Naive thymus-derived CD4-positive, alpha-beta T cell (primary cell): ENCODE measurements around the gene IKZF5. TPM values are rescaled to one million over a fixed set of nuclear protein-coding genes. Genes with fewer than 3 reads are reported as not detected.

Source experiments
- ATAC-seq: fragments of 150-1000 bp; cut with Tn5 transposase; 2 replicates; pipeline ENCODE4 v1.10.0; 2021; ENCODE audit warnings: mild to moderate bottlenecking, moderate library complexity
- CTCF ChIA-PET: fragments of 350-600 bp; sonication (Branson Sonifier 250); formaldehyde crosslinking; loops from one replicate; lab custom pipeline; 2021; ENCODE audit warnings: antibody characterized with exemption; lab: Charles Lee
- POLR2A ChIA-PET: fragments of 350-600 bp; sonication (Branson Sonifier 250); formaldehyde crosslinking; loops from one replicate; lab custom pipeline; 2021; ENCODE audit warnings: antibody characterized with exemption, inconsistent platforms; lab: Charles Lee
- DNase-seq, 9 donors: peaks; one replicate each; pipeline versions ENCODE4 v3.0.0 to v3.0.0-alpha.2; 2020 to 2022; ENCODE audit warnings: mixed read lengths in 1 of 9
- H3K27ac ChIP-seq: one replicate; pipeline ENCODE4 v1.7.0; 2013; ENCODE audit warnings: mild to moderate bottlenecking, low read depth, low read length, moderate library complexity
- H3K27me3 ChIP-seq, 2 donors: one replicate each; pipeline ENCODE4 v1.7.0; 2013; ENCODE audit warnings: low read length in 2 of 2, mild to moderate bottlenecking in 2 of 2, moderate library complexity in 2 of 2; ENCODE audit not compliant: control insufficient read depth in 2 of 2, insufficient read depth in 2 of 2
- H3K36me3 ChIP-seq, 3 experiments: 1 replicate in 2 of 3; 2 replicates in 1 of 3; pipeline ENCODE4 v1.7.0; 2013; ENCODE audit warnings: low read length in 3 of 3, mild to moderate bottlenecking in 3 of 3, moderate library complexity in 1 of 3; ENCODE audit not compliant: insufficient read depth in 3 of 3, control insufficient read depth in 2 of 3
- H3K4me1 ChIP-seq, 2 donors: one replicate each; pipeline ENCODE4 v1.7.0; 2013; ENCODE audit warnings: low read length in 2 of 2, mild to moderate bottlenecking in 2 of 2, moderate library complexity in 1 of 2; ENCODE audit not compliant: control insufficient read depth in 2 of 2, insufficient read depth in 2 of 2
- H3K4me3 ChIP-seq: 2 replicates; pipeline ENCODE4 v1.7.0; 2013; ENCODE audit warnings: mild to moderate bottlenecking, low read length
- H3K9me3 ChIP-seq, 3 experiments: 1 replicate in 2 of 3; 2 replicates in 1 of 3; pipeline ENCODE4 v1.7.0; 2013; ENCODE audit warnings: low read length in 3 of 3; ENCODE audit not compliant: control insufficient read depth in 2 of 3
- H3K27ac Mint-ChIP-seq, 9 donors: one replicate each; pipeline ENCODE4 v1.8.0; 2020 to 2022; ENCODE audit warnings: mixed read lengths in 9 of 9, mild to moderate bottlenecking in 8 of 9, moderate library complexity in 5 of 9, inconsistent platforms in 2 of 9
- H3K27me3 Mint-ChIP-seq, 5 donors: one replicate each; pipeline ENCODE4 v1.8.0; 2021 to 2022; ENCODE audit warnings: mixed read lengths in 5 of 5, mild to moderate bottlenecking in 1 of 5
- H3K36me3 Mint-ChIP-seq, 5 donors: one replicate each; pipeline ENCODE4 v1.8.0; 2020 to 2022; ENCODE audit warnings: mixed read lengths in 5 of 5, mild to moderate bottlenecking in 3 of 5, inconsistent platforms in 1 of 5
- H3K4me1 Mint-ChIP-seq, 7 donors: one replicate each; pipeline ENCODE4 v1.8.0; 2020 to 2022; ENCODE audit warnings: mixed read lengths in 7 of 7, mild to moderate bottlenecking in 3 of 7, inconsistent platforms in 1 of 7
- H3K4me3 Mint-ChIP-seq, 10 donors: one replicate each; pipeline ENCODE4 v1.8.0; 2020 to 2022; ENCODE audit warnings: mild to moderate bottlenecking in 10 of 10, mixed read lengths in 10 of 10, moderate library complexity in 6 of 10, inconsistent platforms in 2 of 10
- H3K9me3 Mint-ChIP-seq, 11 donors: one replicate each; pipeline ENCODE4 v1.8.0; 2020 to 2022; ENCODE audit warnings: mixed read lengths in 11 of 11, mild to moderate bottlenecking in 4 of 11, inconsistent platforms in 1 of 11, moderate library complexity in 1 of 11
- intact Hi-C, 2 donors: fragments of 100-400 bp; cut with micrococcal nuclease; formaldehyde crosslinking; loops; one replicate each; pipeline ENCODE4 v1.15.1; 2023
- polyA plus RNA-seq, 2 donors: library from polyadenylated mRNA; unstranded; fragments of 300-500 nt; fragmentation: Illumina TruSeq; gene quantifications; one replicate each; pipeline ENCODE4 v1.2.3, GENCODE V29; 2021
- total RNA-seq, 6 experiments: library from RNA in 5 of 6; stranded (reverse) in 5 of 6; gene quantifications; 1 replicate in 5 of 6; 2 replicates in 1 of 6; pipeline ENCODE4 v1.2.3 and lab custom pipeline; 2021 to 2026

IKZF5 gene
- total and polyA plus RNA-seq, 7 experiments from 2014 or later, result 15.8 to 57.7 (median 33.4) TPM

DNA sequence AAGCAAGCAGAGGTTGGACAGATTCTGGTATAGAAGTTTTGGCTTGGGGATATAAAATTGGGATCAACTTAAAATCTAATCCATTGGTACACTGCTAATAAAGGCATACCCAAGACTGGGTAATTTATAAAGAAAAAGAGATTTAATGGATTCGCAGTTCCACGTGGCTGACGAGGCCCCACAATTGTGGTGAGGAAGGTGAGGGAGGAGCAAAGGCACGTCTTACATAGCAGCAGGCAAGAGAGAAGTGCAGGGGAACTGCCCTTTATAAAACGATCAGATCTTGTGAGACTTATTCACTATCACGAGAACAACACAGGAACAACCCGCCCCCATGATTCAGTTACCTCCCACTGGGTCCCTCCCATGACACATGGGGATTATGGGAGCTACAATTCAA lies 9.9 kb upstream of the IKZF5 start:
- Histone ChIP-seq H3K9me3 (no peaks in the 10 kb centered on the region), H3K4me3 (no peak overlapping the region), H3K27ac (no peak overlapping the region), H3K36me3 (no peaks in the 10 kb centered on the region), H3K4me1 (no peaks in the 10 kb centered on the region), H3K27me3 (no peaks in the 10 kb centered on the region)
- Mint-ChIP-seq H3K27ac (no peak overlapping the region), H3K36me3 (peaks cover 0 to 26% (median 8%) of the 10 kb centered on the region in 5 donors), H3K9me3 (peaks cover 0 to 1% (median 0%) of the 10 kb centered on the region in 11 donors), H3K27me3 (no peaks in the 10 kb centered on the region), H3K4me3 (no peak overlapping the region), H3K4me1 (peaks cover 2 to 20% (median 9%) of the 10 kb centered on the region in 7 donors)
- DNase-seq (no peak), ATAC-seq (no peak)
- POLR2A ChIA-PET, result no interaction called here
- intact Hi-C loops, result no loop called here
- CTCF ChIA-PET, result no interaction called here

GRCh38 chr10:123017421-123018165 lies 9.0 kb upstream of the IKZF5 start:
- ChIA-PET POLR2A (no interaction called here), CTCF (no interaction called here)

DNA sequence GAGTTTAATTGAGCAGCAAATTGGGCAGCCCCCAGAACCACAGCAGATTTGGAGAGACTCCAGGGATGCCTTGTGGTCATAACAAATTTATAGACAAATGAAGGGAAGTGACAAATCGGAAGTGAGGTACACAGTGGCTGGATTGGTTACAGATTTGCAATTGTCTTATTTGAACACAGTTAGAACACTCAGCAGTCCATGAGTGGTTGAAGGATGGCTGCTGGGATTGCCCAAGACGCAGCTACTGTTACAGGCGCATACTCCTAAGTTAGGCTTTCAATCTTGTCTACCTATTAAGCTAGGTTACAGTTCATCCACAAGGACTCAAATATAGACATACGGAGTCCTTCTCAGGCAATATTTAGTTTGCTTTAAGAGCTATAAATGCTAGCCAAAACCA lies 7.6 kb upstream of the IKZF5 start:
- Histone ChIP-seq H3K27me3 (no peaks in the 10 kb centered on the region), H3K36me3 (no peaks in the 10 kb centered on the region), H3K4me1 (no peaks in the 10 kb centered on the region), H3K27ac (no peak overlapping the region), H3K4me3 (no peak overlapping the region), H3K9me3 (no peaks in the 10 kb centered on the region)
- peaks cover 0 to 35% (median 16%) of the 10 kb centered on the region in 5 donors for H3K36me3 Mint-ChIP-seq
- ATAC-seq, result no peak
- no peaks in the 10 kb centered on the region for H3K27me3 Mint-ChIP-seq
- peaks cover 0 to 1% (median 0%) of the 10 kb centered on the region in 11 donors for H3K9me3 Mint-ChIP-seq
- intact Hi-C loops, result no loop called here
- POLR2A ChIA-PET, result no interaction called here
- no peak for DNase-seq
- no peak overlapping the region for H3K4me3 Mint-ChIP-seq
- CTCF ChIA-PET, result no interaction called here
- peaks cover 0 to 28% (median 13%) of the 10 kb centered on the region in 7 donors for H3K4me1 Mint-ChIP-seq
- H3K27ac Mint-ChIP-seq, result peak overlapping the region in 1 of 9 donors; percentile 0

More at GRCh38 chr10:123017421-123018165, 9.0 kb upstream of the IKZF5 start:
- intact Hi-C loops, result no loop called here
- Mint-ChIP-seq H3K27ac (no peak overlapping the region), H3K4me3 (no peak overlapping the region), H3K9me3 (peaks cover 0 to 1% (median 0%) of the 10 kb centered on the region in 11 donors), H3K4me1 (peaks cover 2 to 23% (median 9%) of the 10 kb centered on the region in 7 donors), H3K27me3 (no peaks in the 10 kb centered on the region), H3K36me3 (peaks cover 0 to 28% (median 10%) of the 10 kb centered on the region in 5 donors)
- H3K4me3 ChIP-seq, result no peak overlapping the region
- no peaks in the 10 kb centered on the region for H3K9me3 ChIP-seq
- no peaks in the 10 kb centered on the region for H3K27me3 ChIP-seq
- no peaks in the 10 kb centered on the region for H3K4me1 ChIP-seq
- no peak overlapping the region for H3K27ac ChIP-seq
- ATAC-seq, result no peak
- H3K36me3 ChIP-seq, result no peaks in the 10 kb centered on the region
- no peak for DNase-seq

DNA sequence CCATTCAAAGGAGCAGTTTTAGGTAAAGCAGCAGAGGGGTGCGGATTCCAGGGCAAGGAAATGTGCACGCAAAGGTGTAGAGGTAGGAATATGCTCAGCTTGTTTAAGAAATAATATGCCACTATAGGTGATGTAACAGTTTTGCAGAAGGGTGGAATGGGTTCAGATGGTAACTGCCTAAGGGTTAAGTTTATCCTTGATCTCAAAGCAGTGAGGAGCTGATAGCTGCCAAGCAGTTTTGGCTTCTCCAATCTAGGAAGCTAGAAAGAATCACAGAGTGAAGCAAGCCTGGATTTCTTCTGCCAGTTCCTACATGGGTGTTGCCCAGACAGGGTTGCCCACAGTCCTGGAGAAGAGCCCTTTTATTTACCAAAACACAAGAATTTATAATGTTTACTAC lies 6.2 kb upstream of the IKZF5 start:
- CTCF ChIA-PET, result no interaction called here
- no peaks in the 10 kb centered on the region for H3K27me3 Mint-ChIP-seq

DNA sequence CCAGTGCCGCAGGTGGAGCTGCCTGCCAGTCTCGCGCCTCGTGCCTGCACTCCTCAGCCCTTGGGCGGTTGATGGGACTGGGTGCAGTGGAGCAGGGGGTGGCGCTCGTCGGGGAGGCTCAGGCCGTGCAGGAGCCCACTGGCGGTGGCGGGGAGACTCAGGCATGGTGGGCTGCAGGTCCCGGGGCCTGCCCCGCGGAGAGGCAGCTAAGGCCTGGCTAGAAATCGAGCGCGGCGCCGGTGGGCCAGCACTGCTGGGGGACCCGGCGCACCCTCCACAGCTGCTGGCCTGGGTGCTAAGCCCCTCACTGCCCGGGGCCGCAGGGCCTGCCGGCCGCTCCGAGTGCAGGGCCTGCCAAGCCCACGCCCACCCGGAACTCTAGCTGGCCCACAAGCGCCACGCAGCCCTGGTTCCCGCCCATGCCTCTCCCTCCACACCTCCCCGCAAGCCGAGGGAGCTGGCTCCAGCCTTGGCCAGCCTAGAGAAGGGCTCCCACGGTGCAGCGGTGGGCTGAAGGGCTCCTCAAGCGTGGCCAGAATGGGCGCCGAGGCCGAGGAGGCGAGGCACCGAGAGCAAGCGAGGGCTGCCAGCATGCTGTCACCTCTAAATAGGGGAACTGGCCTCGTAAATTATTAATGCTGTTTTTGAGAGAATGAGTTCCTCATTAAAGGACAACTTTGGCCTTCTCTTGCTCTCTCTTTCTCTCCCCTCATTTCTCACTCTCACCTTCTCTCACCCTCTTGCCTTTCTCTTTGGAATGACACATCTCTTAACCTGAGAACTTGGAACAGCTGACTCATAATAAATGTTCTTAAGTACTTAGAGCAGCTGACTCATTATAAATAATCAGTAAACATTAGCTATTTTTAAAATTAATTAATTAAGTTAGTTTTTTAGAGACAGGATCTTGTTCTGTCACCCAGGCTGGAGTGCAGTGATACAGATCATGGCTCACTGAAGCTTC lies 5.1 kb upstream of the IKZF5 start:
- Histone ChIP-seq H3K4me3 (no peak overlapping the region), H3K9me3 (no peaks in the 10 kb centered on the region), H3K27me3 (no peaks in the 10 kb centered on the region), H3K27ac (no peak overlapping the region), H3K4me1 (peaks cover 10 to 12% of the 10 kb centered on the region in 2 donors), H3K36me3 (no peaks in the 10 kb centered on the region)
- H3K27me3 Mint-ChIP-seq, result no peaks in the 10 kb centered on the region
- ChIA-PET CTCF (no interaction called here), POLR2A (no interaction called here)
- intact Hi-C loops, result no loop called here
- peaks cover 0 to 1% (median 0%) of the 10 kb centered on the region in 11 donors for H3K9me3 Mint-ChIP-seq
- no peak overlapping the region for H3K4me3 Mint-ChIP-seq
- H3K36me3 Mint-ChIP-seq, result peaks cover under 1 to 41% (median 16%) of the 10 kb centered on the region in 5 donors
- peak overlapping the region in 1 of 9 donors; percentile 25 for H3K27ac Mint-ChIP-seq
- H3K4me1 Mint-ChIP-seq, result peaks cover 13 to 49% (median 33%) of the 10 kb centered on the region in 7 donors
- no peak for DNase-seq
- ATAC-seq, result no peak

More for the DNA sequence above, 6.2 kb upstream of the IKZF5 start:
- H3K4me3 Mint-ChIP-seq, result no peak overlapping the region
- intact Hi-C loops, result no loop called here
- H3K4me1 Mint-ChIP-seq, result peaks cover 11 to 42% (median 27%) of the 10 kb centered on the region in 7 donors
- no peak overlapping the region for H3K4me3 ChIP-seq
- H3K27ac Mint-ChIP-seq, result no peak overlapping the region
- no peaks in the 10 kb centered on the region for H3K9me3 ChIP-seq
- DNase-seq (no peak), ATAC-seq (no peak)
- no peaks in the 10 kb centered on the region for H3K27me3 ChIP-seq
- peaks cover 0 to 41% (median 16%) of the 10 kb centered on the region in 5 donors for H3K36me3 Mint-ChIP-seq
- H3K36me3 ChIP-seq, result no peaks in the 10 kb centered on the region
- peaks cover 0 to 1% (median 0%) of the 10 kb centered on the region in 11 donors for H3K9me3 Mint-ChIP-seq
- H3K27ac ChIP-seq, result no peak overlapping the region
- POLR2A ChIA-PET, result no interaction called here
- peaks cover 5 to 8% of the 10 kb centered on the region in 2 donors for H3K4me1 ChIP-seq

GRCh38 chr10:123011987-123012386 lies 3.4 kb upstream of the IKZF5 start:
- H3K36me3 Mint-ChIP-seq, result peaks cover 4 to 35% (median 17%) of the 10 kb centered on the region in 5 donors
- ChIA-PET CTCF (interaction anchor here (0.6 kb wide), 1 partner anchor 139 kb away, joined by 3 read pairs; no protein-coding TSS in a partner anchor), POLR2A (no interaction called here)
- no peaks in the 10 kb centered on the region for H3K27me3 Mint-ChIP-seq
- DNase-seq (no peak), ATAC-seq (no peak)
- H3K4me1 Mint-ChIP-seq, result peaks cover 21 to 56% (median 45%) of the 10 kb centered on the region in 7 donors
- H3K9me3 Mint-ChIP-seq, result no peaks in the 10 kb centered on the region
- H3K4me1 ChIP-seq, result peaks cover 16 to 22% of the 10 kb centered on the region in 2 donors
- H3K36me3 ChIP-seq, result peaks cover 0 to 6% (median 0%) of the 10 kb centered on the region in 3 experiments
- H3K4me3 Mint-ChIP-seq, result peak overlapping the region in 1 of 10 donors; percentile 15
- no peaks in the 10 kb centered on the region for H3K9me3 ChIP-seq
- H3K27ac ChIP-seq, result no peak overlapping the region
- H3K4me3 ChIP-seq, result no peak overlapping the region
- H3K27ac Mint-ChIP-seq, result no peak overlapping the region
- intact Hi-C loops, result no loop called here
- no peaks in the 10 kb centered on the region for H3K27me3 ChIP-seq
